Natural killer cell (primary cell): ENCODE data around the gene PHKG2. TPM values are rescaled to one million over a fixed set of nuclear protein-coding genes. Genes with fewer than 3 reads are reported as not detected.

Experiments used
- ATAC-seq, 3 donors: fragments of 150-1000 bp in 2 of 3; fragments of 200-7000 bp in 1 of 3; cut with Tn5 transposase; 1 replicate in 1 of 3; 2 replicates in 2 of 3; pipeline ENCODE4 v1.10.0; 2021; ENCODE audit warnings: mild to moderate bottlenecking in 2 of 3, moderate library complexity in 2 of 3
- DNase-seq, 2 donors: peaks; one replicate each; pipeline versions ENCODE4 v3.0.0 to v3.0.0-alpha.2; 2013 to 2021; ENCODE audit warnings: mixed read lengths in 1 of 2
- H3K27ac ChIP-seq: one replicate; pipeline ENCODE4 v1.5.1; 2013; ENCODE audit warnings: mild to moderate bottlenecking, low read length
- H3K27me3 ChIP-seq: one replicate; pipeline ENCODE4 v1.6.1; 2013; ENCODE audit warnings: low read length; ENCODE audit not compliant: control insufficient read depth, insufficient read depth
- H3K36me3 ChIP-seq: one replicate; pipeline ENCODE4 v1.6.1; 2013; ENCODE audit warnings: low read length; ENCODE audit not compliant: control insufficient read depth, insufficient read depth
- H3K4me1 ChIP-seq: one replicate; pipeline ENCODE4 v1.6.1; 2013; ENCODE audit warnings: low read length; ENCODE audit not compliant: control insufficient read depth, insufficient read depth
- H3K4me3 ChIP-seq: one replicate; pipeline ENCODE4 v1.5.1; 2013; ENCODE audit warnings: low read length
- H3K9me3 ChIP-seq: one replicate; pipeline ENCODE4 v1.6.1; 2013; ENCODE audit warnings: low read length; ENCODE audit not compliant: control insufficient read depth, insufficient read depth
- H3K27ac Mint-ChIP-seq, 2 donors: one replicate each; pipeline ENCODE4 v1.8.0; 2022; ENCODE audit warnings: mild to moderate bottlenecking in 2 of 2, mixed read lengths in 2 of 2, moderate library complexity in 1 of 2
- H3K27me3 Mint-ChIP-seq, 2 donors: one replicate each; pipeline ENCODE4 v1.8.0; 2022; ENCODE audit warnings: low read depth in 2 of 2, mixed read lengths in 2 of 2
- H3K36me3 Mint-ChIP-seq: one replicate; pipeline ENCODE4 v1.8.0; 2022; ENCODE audit warnings: mixed read lengths
- H3K4me1 Mint-ChIP-seq, 2 donors: one replicate each; pipeline ENCODE4 v1.8.0; 2022; ENCODE audit warnings: mixed read lengths in 2 of 2
- H3K4me3 Mint-ChIP-seq: one replicate; pipeline ENCODE4 v1.8.0; 2022; ENCODE audit warnings: mild to moderate bottlenecking, moderate library complexity, mixed read lengths
- H3K9me3 Mint-ChIP-seq, 2 donors: one replicate each; pipeline ENCODE4 v1.8.0; 2022; ENCODE audit warnings: mixed read lengths in 2 of 2
- CTCF ChIP-seq: fragments of 200-600 bp; IDR thresholded peaks from one replicate; pipeline ENCODE4 v1.8.0; 2022; ENCODE audit warnings: antibody characterized with exemption
- WGBS: methylation state at CpG from one replicate; pipeline ENCODE4 v1.1.7; 2013; ENCODE audit warnings: missing lambda C conversion rate; ENCODE audit not compliant: insufficient coverage; 5-methylcytosine and 5-hydroxymethylcytosine counted together
- intact Hi-C: fragments of 100-400 bp; cut with micrococcal nuclease; formaldehyde crosslinking; loops from one replicate; pipeline ENCODE4 v1.14.2; 2022
- total RNA-seq, 4 donors: library from RNA; stranded (reverse); fragments of 120-200 nt in 1 of 4; gene quantifications; one replicate each; pipeline versions ENCODE4 v1.2.3 to v1.2.4, GENCODE V29; 2013 to 2022

PHKG2 gene
- total RNA-seq, 3 donors from 2014 or later (not counting 1 experiment from before 2014, with no cell fraction given), result 50.5 to 86.1 (median 64.8) TPM

GRCh38 chr16:30758988-30759491 lies 10.8 kb downstream of the PHKG2 start:
- WGBS, result 41% methylated on average over 10 of the region's 10 CpGs
- Mint-ChIP-seq H3K4me1 (peaks cover 31 to 44% of the 10 kb centered on the region in 2 donors), H3K27ac (peak overlapping the region in 1 of 2 donors; percentile 11), H3K36me3 (no peaks in the 10 kb centered on the region), H3K4me3 (no peak overlapping the region), H3K27me3 (no peaks in the 10 kb centered on the region), H3K9me3 (no peaks in the 10 kb centered on the region)
- no peak for TF ChIP-seq CTCF
- Histone ChIP-seq H3K27ac (peak overlapping the region; percentile 4), H3K27me3 (no peaks in the 10 kb centered on the region), H3K4me3 (no peak overlapping the region), H3K9me3 (no peaks in the 10 kb centered on the region), H3K4me1 (peaks cover 40% of the 10 kb centered on the region), H3K36me3 (peaks cover 30% of the 10 kb centered on the region)
- DNase-seq (no peak), ATAC-seq (no peak)
- intact Hi-C loops, result no loop called here

DNA sequence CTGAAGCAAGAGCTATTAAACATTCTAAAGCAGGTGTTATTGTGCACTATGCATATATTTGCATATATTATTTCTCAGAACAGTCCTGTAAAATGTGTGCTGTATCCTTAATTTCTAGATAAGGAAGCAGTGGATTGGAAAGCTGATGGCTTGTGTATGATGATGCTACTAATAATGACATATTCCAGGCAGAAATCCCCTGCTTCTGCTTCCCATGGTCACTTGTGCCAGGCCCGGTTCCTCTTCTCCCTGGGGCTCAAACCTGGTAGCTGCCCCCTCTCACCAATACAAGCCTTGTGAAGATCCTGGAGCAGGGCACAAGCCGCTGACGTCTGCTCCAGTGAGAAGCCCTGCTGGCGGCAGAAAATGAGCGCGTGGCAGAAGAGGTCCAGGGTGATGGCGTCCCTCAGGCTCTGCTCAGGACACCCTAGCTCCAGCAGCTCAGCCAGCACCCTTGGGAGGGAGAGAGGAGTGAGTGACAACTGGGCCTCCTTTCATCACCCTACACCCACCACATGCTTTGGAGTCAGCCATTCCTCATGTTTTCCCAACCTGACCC lies 11.9 kb downstream of the PHKG2 start:
- no peaks in the 10 kb centered on the region for H3K9me3 ChIP-seq
- Mint-ChIP-seq H3K4me1 (peaks cover 31 to 45% of the 10 kb centered on the region in 2 donors), H3K9me3 (no peaks in the 10 kb centered on the region), H3K27ac (peak overlapping the region in 1 of 2 donors; percentile 92), H3K27me3 (no peaks in the 10 kb centered on the region), H3K36me3 (no peaks in the 10 kb centered on the region), H3K4me3 (peak overlapping the region; percentile 95)
- H3K4me1 ChIP-seq, result peaks cover 47% of the 10 kb centered on the region
- WGBS, result 96% methylated on average over 7 of the region's 7 CpGs
- no peak overlapping the region for H3K27ac ChIP-seq
- ATAC-seq (no peak), DNase-seq (no peak)
- no peaks in the 10 kb centered on the region for H3K27me3 ChIP-seq
- TF ChIP-seq CTCF, result no peak
- peaks cover 37% of the 10 kb centered on the region for H3K36me3 ChIP-seq
- intact Hi-C loops, result loop anchor here (5.0 to 10.0 kb wide), 2 partner anchors 45 to 162 kb away; partner anchors contain the start of gene FBXL19
- H3K4me3 ChIP-seq, result no peak overlapping the region

- H3K9me3 ChIP-seq, result no peaks in the 10 kb centered on the region
- no peaks in the 10 kb centered on the region for H3K9me3 Mint-ChIP-seq
- no peaks in the 10 kb centered on the region for H3K36me3 Mint-ChIP-seq
- no peaks in the 10 kb centered on the region for H3K27me3 ChIP-seq
- peak overlapping the region; percentile 92 for H3K27ac Mint-ChIP-seq
- H3K4me3 ChIP-seq, result peak overlapping the region; percentile 80
- H3K27me3 Mint-ChIP-seq, result no peaks in the 10 kb centered on the region
- DNase-seq (no peak), ATAC-seq (no peak)
- peaks cover 31 to 49% of the 10 kb centered on the region in 2 donors for H3K4me1 Mint-ChIP-seq
- H3K36me3 ChIP-seq, result peaks cover 41% of the 10 kb centered on the region
- WGBS, result 30% methylated on average over 25 of the region's 26 CpGs
- intact Hi-C loops, result loop anchor here (5.0 to 10.0 kb wide), 2 partner anchors 46 to 161 kb away; partner anchors contain the start of gene FBXL19
- no peak for TF ChIP-seq CTCF
- peaks cover 47% of the 10 kb centered on the region for H3K4me1 ChIP-seq
- H3K4me3 Mint-ChIP-seq, result peak overlapping the region; percentile 95
- no peak overlapping the region for H3K27ac ChIP-seq
Observed at GRCh38 chr16:30760577-30761426, 12.6 kb downstream of the PHKG2 start.
